Stimulated activated CD8-positive, alpha-beta memory T cell treated with anti-CD3 and anti-CD28 coated beads, Interleukin-15, amount 100 ng/mL, for 1 hour (primary cell): ENCODE measurements around the gene EPM2A.

Experiments used
- DNase-seq: peaks from one replicate; pipeline ENCODE4 v3.0.0-alpha.2; 2020; ENCODE audit warnings: low read depth

The EPM2A gene

DNA sequence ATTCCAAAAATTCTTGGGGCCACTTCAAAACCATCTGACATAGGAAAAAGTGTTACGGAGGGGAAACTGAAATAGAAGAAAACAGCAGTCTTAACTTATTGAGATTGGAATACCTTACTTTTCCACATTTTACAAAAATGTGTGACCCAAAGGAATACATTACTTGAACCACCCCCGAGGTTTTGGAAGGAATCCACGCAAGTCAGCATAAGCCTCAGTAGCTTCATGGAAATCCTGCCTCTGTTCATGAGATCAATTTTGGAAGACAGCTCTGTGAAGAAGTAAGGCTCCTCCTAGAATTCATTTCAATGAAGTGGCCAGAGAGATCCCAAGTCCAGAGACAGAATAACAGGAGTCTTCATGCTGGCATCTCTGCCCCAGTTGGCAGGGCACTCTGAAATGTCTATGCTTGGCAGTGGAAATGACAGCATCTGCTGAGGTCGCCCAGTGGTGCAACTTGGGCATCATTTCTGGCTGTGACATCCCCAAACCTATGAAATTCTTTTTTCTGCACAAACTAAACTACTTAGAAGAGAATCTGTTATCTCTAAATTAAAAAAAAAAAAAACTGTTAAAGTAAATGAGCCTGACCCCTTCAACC lies 132.5 kb downstream of the EPM2A start:
- DNase-seq, result no peak

DNA sequence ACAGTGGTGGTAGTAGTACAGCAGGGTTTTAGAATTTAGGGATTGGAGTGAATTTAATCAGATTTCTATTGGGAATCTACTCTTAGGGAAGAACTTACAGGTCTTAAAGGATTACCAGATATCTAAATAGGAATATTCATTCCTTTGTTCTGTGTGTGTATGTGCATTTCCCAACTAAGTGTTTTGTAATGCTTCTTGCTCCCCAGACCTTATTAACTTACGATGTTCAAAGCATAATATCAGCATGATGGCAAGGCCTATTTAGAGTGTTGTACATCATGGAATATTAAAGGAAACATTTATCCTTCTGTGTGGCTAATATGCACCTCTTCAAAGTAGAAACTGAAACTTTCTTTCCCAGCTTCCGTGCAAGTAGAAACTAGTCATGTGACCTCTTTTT lies 133.9 kb downstream of the EPM2A start:
- DNase-seq, result no peak

DNA sequence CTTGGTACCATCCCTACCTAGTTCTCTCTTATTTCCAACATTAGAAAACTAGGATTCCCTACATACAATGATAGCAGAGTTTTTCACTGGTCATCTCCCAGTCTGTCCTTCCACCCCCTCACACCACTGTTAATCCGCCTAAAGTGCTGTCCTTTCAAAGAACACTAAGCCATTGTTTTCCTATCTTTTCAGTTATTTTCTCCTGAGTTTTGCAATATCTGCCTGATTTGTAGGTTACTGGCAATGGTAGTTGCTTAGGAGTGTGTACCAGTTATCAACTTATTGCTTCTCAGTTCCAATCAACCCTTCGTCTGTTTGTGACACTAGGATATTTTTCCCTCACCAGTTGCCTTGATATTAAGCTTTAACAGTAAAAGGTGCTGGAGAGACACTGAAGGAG lies 135.0 kb downstream of the EPM2A start:
- DNase-seq, result no peak

DNA sequence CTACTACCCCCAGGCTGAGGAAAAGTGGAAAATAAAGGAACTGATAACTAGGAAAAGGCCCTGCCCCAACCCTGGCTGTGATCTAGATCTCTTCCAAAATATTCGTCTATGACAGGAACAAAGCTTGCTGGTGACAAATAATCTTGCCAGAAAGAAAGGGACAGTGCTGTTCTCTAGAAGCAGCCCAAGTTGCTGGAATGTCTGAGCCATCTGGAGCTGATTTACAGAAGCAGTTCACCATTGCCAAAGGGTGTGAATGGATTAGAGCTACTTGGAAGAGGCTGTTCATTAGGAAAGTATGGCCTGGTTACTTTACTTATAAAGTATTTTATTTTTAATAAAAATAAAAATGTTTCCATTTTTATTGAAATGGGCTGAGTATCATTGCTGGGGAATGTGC lies 146.3 kb downstream of the EPM2A start:
- no peak for DNase-seq

DNA sequence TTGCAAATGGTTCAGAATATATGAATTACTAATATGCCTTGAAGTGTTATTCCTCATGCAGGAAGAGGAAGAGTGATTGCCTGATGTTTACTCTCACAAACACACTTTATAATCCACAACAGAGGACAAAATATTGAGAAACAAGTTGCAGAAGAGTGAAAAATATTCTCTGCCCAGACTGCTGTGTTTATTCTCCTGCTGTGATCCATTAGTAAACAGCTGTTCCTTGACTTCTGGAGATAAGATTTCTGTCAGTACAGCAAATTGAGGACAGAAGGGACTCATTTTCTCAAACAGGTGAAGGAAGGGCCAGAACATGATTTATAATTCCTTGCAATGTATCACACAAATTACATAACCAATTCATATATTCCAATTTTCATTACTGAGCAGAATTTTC lies 148.0 kb downstream of the EPM2A start:
- DNase-seq, result no peak

DNA sequence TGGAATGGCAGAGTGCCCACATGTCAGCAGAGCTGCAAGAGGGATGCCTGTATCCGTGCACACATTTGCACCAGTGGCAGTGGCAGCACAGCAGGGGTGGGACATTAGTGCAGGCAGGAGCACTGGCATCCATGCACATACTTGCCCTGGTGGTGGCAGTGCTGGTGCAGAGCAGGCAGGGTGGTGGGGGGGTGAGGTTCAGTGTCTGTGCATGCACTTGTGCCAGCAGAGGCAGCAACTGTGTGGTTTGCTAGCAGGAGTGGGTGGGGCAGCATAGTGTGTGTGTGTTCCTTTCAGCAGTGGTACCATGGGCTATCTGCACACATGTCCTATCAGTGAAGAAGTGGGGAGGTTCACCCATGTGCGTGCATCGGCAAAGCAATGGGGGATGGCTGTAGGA lies 151.6 kb downstream of the EPM2A start:
- no peak for DNase-seq
